HL-60 (cell line): Measurements from ENCODE around the gene PRKCE.

Experiments
- CTCF ChIP-seq: IDR thresholded peaks from one replicate; pipeline ENCODE4 v1.5.1; 2011; ENCODE audit warnings: low read length, control low read depth, inconsistent platforms; ENCODE audit not compliant: insufficient read depth
- GABPA ChIP-seq: IDR thresholded peaks from 2 replicates; pipeline ENCODE4 v1.6.1; 2012; ENCODE audit warnings: low read depth
- POLR2AphosphoS5 ChIP-seq: IDR thresholded peaks from 2 replicates; pipeline ENCODE4 v1.6.1; 2012; ENCODE audit warnings: low read depth
- SPI1 ChIP-seq: IDR thresholded peaks from 2 replicates; pipeline ENCODE4 v1.6.1; 2012; ENCODE audit warnings: low read depth, mild to moderate bottlenecking, borderline replicate concordance
- TF ChIP-seq, protein P1 (sequence below): IDR thresholded peaks from 2 replicates; pipeline ENCODE4 v1.6.1; 2012; ENCODE audit warnings: low read depth; ENCODE audit not compliant: insufficient replicate concordance

GRCh38 chr2:45938649-45939511 is 287.4 kb downstream of the PRKCE start:
- TF ChIP-seq CTCF = no peak
- no peak for TF ChIP-seq POLR2AphosphoS5
- no peak for TF ChIP-seq GABPA
- TF ChIP-seq, protein P1, sequence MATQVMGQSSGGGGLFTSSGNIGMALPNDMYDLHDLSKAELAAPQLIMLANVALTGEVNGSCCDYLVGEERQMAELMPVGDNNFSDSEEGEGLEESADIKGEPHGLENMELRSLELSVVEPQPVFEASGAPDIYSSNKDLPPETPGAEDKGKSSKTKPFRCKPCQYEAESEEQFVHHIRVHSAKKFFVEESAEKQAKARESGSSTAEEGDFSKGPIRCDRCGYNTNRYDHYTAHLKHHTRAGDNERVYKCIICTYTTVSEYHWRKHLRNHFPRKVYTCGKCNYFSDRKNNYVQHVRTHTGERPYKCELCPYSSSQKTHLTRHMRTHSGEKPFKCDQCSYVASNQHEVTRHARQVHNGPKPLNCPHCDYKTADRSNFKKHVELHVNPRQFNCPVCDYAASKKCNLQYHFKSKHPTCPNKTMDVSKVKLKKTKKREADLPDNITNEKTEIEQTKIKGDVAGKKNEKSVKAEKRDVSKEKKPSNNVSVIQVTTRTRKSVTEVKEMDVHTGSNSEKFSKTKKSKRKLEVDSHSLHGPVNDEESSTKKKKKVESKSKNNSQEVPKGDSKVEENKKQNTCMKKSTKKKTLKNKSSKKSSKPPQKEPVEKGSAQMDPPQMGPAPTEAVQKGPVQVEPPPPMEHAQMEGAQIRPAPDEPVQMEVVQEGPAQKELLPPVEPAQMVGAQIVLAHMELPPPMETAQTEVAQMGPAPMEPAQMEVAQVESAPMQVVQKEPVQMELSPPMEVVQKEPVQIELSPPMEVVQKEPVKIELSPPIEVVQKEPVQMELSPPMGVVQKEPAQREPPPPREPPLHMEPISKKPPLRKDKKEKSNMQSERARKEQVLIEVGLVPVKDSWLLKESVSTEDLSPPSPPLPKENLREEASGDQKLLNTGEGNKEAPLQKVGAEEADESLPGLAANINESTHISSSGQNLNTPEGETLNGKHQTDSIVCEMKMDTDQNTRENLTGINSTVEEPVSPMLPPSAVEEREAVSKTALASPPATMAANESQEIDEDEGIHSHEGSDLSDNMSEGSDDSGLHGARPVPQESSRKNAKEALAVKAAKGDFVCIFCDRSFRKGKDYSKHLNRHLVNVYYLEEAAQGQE = no peak
- no peak for TF ChIP-seq SPI1
